HG02840 (cell line): Measurements from ENCODE around the gene C3AR1.
A peak's percentile ranks its signal among the peaks of the same experiment; 100 is the strongest.
"Not testable (repeated sequence)": the region's sequence is repeated elsewhere in the genome, so short reads cannot be mapped to it uniquely, and the experiment has no call there.

Experiments used
- ATAC-seq: cut with Tn5 transposase; IDR thresholded peaks from one replicate; pipeline ENCODE4 v1.9.1; 2021; ENCODE audit warnings: mild to moderate bottlenecking, moderate library complexity, moderate number of reproducible peaks; ENCODE audit not compliant: unreplicated experiment, low FRiP score

C3AR1 gene

GRCh38 chr12:8031017-8031416 is 35.1 kb downstream of the C3AR1 start:
- ATAC-seq = not testable (repeated sequence)

GRCh38 chr12:8030189-8030588 is 36.0 kb downstream of the C3AR1 start:
- ATAC-seq = no peak

- ATAC-seq = no peak
Observed at GRCh38 chr12:8028267-8028666, 37.9 kb downstream of the C3AR1 start.

- ATAC-seq = no peak
Observed at GRCh38 chr12:8027856-8028255, 38.3 kb downstream of the C3AR1 start.

GRCh38 chr12:8026291-8026900 is 39.8 kb downstream of the C3AR1 start:
- peak; percentile 96 for ATAC-seq

- no peak for ATAC-seq
Observed at GRCh38 chr12:8018666-8019581, 47.2 kb downstream of the C3AR1 start.

GRCh38 chr12:8018213-8018612 is 47.9 kb downstream of the C3AR1 start:
- not testable (repeated sequence) for ATAC-seq

GRCh38 chr12:8014836-8015235 is 51.3 kb downstream of the C3AR1 start:
- no peak for ATAC-seq

- no peak for ATAC-seq
Observed at GRCh38 chr12:8012651-8013309, 53.4 kb downstream of the C3AR1 start.

- ATAC-seq = no peak
Observed at GRCh38 chr12:8011331-8011730, 54.8 kb downstream of the C3AR1 start.
